Measurements from ENCODE around the gene OGFR. TPM values are rescaled to one million over a fixed set of nuclear protein-coding genes. Genes with fewer than 3 reads are reported as not detected.

The OGFR gene
- polyA plus RNA-seq, 1 experiment: 19.7 TPM

DNA sequence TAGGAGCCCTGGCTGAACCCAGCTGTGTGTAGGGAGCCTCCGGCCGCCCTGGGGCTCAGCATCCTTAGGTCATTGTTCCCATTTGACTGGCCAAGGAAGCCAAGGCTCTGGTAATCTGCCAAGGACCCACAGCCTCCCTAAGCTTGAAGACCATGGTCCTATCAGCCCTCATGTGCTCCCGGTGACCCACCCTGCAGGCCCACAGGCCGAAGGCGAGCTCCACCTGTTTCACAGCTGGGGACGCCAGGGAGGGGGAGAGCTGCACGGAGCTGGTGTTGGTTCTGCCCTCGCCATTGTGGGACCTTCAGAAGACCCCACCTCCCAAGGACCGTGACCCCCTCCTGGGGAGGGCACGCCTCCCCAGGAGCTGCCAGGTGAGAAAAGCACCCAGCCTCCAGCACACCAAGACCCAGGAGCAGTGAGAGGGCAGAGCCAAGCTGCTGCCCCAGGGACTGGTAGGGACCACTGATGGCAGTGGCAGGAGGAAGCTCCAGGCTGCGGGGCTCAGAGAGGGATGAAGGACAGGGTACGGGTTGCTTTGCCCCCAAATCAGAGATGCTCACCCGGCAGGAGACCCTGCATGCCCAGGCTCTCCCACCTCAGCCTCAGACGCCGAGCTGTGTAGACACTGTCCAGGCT is 39.1 kb upstream of the OGFR start:
- POLR2A ChIA-PET: no interaction called here
- CTCF ChIA-PET: no interaction called here
- peaks cover 34% of the 10 kb centered on the region for H3K27me3 ChIP-seq (ENCODE audit: control insufficient read depth, insufficient read depth, low read length)
- H3K4me3 ChIP-seq (ENCODE audit: low read depth, low read length): no peak overlapping the region
- H3K9me3 ChIP-seq (ENCODE audit: control insufficient read depth, insufficient read depth, low read length): no peaks in the 10 kb centered on the region; the same call in 1 of the 2 replicates
- TF ChIP-seq, protein P1, sequence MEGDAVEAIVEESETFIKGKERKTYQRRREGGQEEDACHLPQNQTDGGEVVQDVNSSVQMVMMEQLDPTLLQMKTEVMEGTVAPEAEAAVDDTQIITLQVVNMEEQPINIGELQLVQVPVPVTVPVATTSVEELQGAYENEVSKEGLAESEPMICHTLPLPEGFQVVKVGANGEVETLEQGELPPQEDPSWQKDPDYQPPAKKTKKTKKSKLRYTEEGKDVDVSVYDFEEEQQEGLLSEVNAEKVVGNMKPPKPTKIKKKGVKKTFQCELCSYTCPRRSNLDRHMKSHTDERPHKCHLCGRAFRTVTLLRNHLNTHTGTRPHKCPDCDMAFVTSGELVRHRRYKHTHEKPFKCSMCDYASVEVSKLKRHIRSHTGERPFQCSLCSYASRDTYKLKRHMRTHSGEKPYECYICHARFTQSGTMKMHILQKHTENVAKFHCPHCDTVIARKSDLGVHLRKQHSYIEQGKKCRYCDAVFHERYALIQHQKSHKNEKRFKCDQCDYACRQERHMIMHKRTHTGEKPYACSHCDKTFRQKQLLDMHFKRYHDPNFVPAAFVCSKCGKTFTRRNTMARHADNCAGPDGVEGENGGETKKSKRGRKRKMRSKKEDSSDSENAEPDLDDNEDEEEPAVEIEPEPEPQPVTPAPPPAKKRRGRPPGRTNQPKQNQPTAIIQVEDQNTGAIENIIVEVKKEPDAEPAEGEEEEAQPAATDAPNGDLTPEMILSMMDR (IDR thresholded peaks at IDR 0.05; ENCODE audit: low read depth, low read length): no peak
- H3K27ac ChIP-seq (ENCODE audit: low read depth, low read length): no peak overlapping the region
- DNase-seq (ENCODE audit: low read depth, low spot score): no peak

DNA sequence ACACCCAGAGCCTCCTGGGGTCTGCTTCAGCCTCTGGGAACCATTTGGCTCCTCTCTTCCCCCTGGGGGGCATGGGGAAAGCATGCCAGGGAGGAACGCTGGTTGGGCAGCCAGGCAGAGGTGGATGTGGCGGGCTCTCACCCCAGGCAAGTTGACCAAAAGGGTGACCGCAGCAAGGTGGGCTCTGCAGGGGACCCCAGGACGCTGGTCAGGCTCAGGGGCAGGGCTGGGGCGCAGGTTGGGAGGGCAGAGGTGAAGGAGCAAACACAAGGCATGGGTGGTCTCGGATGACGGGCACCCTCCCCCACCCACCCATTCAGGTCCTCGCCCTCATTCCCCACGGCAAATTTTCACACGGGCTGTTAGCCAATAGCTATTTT is 38.6 kb upstream of the OGFR start:
- POLR2A ChIA-PET: no interaction called here
- H3K27me3 ChIP-seq (ENCODE audit: control insufficient read depth, insufficient read depth, low read length): peaks cover 34% of the 10 kb centered on the region
- CTCF ChIA-PET: no interaction called here
- H3K27ac ChIP-seq (ENCODE audit: low read depth, low read length): no peak overlapping the region
- H3K4me3 ChIP-seq (ENCODE audit: low read depth, low read length): no peak overlapping the region
- TF ChIP-seq, protein P1 (IDR thresholded peaks at IDR 0.05; ENCODE audit: low read depth, low read length): no peak
- no peaks in the 10 kb centered on the region; the same call in 1 of the 2 replicates for H3K9me3 ChIP-seq (ENCODE audit: control insufficient read depth, insufficient read depth, low read length)
- no peak for DNase-seq (ENCODE audit: low read depth, low spot score)

DNA sequence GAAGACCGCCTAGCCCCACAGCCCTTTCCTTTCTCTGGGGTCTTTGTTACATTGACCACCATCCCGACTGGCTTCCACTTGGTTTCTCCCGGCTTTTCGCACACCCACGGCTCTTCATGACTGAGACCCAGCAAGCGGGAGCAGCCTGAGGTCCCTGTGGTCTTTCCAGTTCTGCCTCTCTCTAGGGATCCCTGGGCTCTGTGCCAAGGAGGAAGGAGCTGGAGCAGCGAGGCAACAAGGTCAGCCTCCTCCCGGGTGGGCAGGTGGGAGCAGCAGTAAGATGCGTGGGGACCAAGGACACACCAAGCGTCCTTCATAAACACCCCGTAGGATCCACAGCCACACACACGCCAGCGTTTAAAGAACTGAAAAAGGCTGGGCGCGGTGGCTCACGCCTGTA is 37.9 kb upstream of the OGFR start:
- TF ChIP-seq, protein P1 (IDR thresholded peaks at IDR 0.05; ENCODE audit: low read depth, low read length): no peak
- POLR2A ChIA-PET: no interaction called here

DNA sequence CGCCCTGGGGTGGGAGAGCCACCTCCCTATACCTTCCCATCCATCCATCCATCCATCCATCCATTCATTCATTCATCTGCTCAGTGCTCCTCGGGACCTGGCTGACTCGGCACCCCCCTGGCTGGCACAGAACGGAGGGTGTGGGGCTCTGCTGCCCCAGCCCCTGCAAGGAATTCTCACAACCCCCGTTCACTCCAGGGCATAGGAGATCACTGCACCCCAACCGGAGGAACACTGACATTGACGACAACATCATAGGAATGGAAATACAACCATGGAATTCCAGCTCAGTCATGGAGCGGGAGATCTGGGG is 36.4 kb upstream of the OGFR start:
- TF ChIP-seq, protein P1 (IDR thresholded peaks at IDR 0.05; ENCODE audit: low read depth, low read length): no peak
- no peak for DNase-seq (ENCODE audit: low read depth, low spot score)
- Histone ChIP-seq H3K27me3 (ENCODE audit: control insufficient read depth, insufficient read depth, low read length) (peaks cover 32% of the 10 kb centered on the region), H3K27ac (ENCODE audit: low read depth, low read length) (no peak overlapping the region), H3K4me3 (ENCODE audit: low read depth, low read length) (no peak overlapping the region), H3K9me3 (ENCODE audit: control insufficient read depth, insufficient read depth, low read length) (no peaks in the 10 kb centered on the region; the same call in 1 of the 2 replicates)
- CTCF ChIA-PET: no interaction called here
- POLR2A ChIA-PET: no interaction called here

More for the DNA sequence above, 37.9 kb upstream of the OGFR start:
- DNase-seq (ENCODE audit: low read depth, low spot score): no peak
- Histone ChIP-seq H3K9me3 (ENCODE audit: control insufficient read depth, insufficient read depth, low read length) (no peaks in the 10 kb centered on the region; the same call in 1 of the 2 replicates), H3K4me3 (ENCODE audit: low read depth, low read length) (no peak overlapping the region), H3K27ac (ENCODE audit: low read depth, low read length) (no peak overlapping the region), H3K27me3 (ENCODE audit: control insufficient read depth, insufficient read depth, low read length) (peaks cover 37% of the 10 kb centered on the region)
- CTCF ChIA-PET: no interaction called here

DNA sequence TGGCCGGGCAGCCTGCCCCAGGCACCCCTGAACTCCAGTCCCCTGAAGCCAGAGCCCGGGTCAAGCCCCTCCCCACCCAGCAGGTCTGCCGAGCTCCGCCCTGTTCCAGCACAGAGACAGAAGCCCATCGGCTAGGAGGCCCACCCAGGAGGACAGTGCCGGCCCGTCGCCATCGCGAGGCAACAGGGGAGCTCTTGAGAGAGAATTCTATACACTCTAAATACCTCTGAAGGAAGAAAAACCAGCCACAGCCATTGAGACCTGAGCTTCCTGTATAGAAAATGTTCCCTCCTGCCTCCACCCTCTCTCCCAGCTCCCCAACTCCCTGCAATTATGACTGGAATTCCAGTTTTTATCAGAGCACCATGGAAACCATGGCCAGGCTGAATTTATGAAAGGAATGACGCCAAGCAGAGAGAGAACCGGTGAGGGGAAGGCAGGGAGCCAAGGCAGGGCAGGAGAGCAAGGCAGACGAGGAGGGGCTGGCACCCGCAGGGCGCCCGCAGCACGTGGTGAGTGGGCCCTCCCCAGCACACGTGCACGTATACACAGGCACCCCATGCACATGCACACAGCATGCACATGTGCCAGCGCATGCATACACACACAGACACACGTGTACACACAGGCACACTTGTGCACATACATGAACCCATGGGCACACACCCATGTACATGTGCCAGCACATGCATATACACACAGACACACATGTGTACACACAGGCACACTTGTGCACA is 35.9 kb upstream of the OGFR start:
- Histone ChIP-seq H3K27ac (ENCODE audit: low read depth, low read length) (no peak overlapping the region), H3K27me3 (ENCODE audit: control insufficient read depth, insufficient read depth, low read length) (peaks cover 35% of the 10 kb centered on the region), H3K4me3 (ENCODE audit: low read depth, low read length) (no peak overlapping the region), H3K9me3 (ENCODE audit: control insufficient read depth, insufficient read depth, low read length) (no peaks in the 10 kb centered on the region; the same call in 1 of the 2 replicates)
- CTCF ChIA-PET: no interaction called here
- POLR2A ChIA-PET: no interaction called here
- TF ChIP-seq, protein P1 (IDR thresholded peaks at IDR 0.05; ENCODE audit: low read depth, low read length): no peak
- DNase-seq (ENCODE audit: low read depth, low spot score): peak; percentile 3
